Measurements from ENCODE around the gene PSMB5. TPM values are rescaled to one million over a fixed set of nuclear protein-coding genes. Genes with fewer than 3 reads are reported as not detected.
"Not testable (repeated sequence)": the region's sequence is repeated elsewhere in the genome, so short reads cannot be mapped to it uniquely, and the experiment has no call there.

Gene PSMB5
- total RNA-seq, 1 donor from 2014 or later = 92.8 TPM

GRCh38 chr14:23006188-23006534 lies 28.5 kb downstream of the PSMB5 start:
- H3K36me3 ChIP-seq = no peaks in the 10 kb centered on the region
- no peaks in the 10 kb centered on the region for H3K9me3 ChIP-seq
- no peaks in the 10 kb centered on the region for H3K27me3 ChIP-seq
- DNase-seq (ENCODE audit: extremely low spot score in 2 of 2) = no peak
- peaks cover 18% of the 10 kb centered on the region for H3K4me1 ChIP-seq
- TF ChIP-seq POLR2A (IDR thresholded peaks at IDR 0.05) (no peak), POLR2AphosphoS5 (IDR thresholded peaks at IDR 0.05; ENCODE audit: insufficient read depth in 1 of 2, low read depth in 1 of 2) (no peak), CTCF (IDR thresholded peaks at IDR 0.05) (no peak)
- H3K27ac ChIP-seq = peak overlapping the region; percentile 92
- intact Hi-C loops (cut with DNase I) = loop anchor here (5.0 kb wide), 1 partner anchor 1401 kb away; no protein-coding TSS in a partner anchor
- peak overlapping the region; percentile 68 to 72 for H3K4me3 ChIP-seq

- TF ChIP-seq CTCF (IDR thresholded peaks at IDR 0.05) = no peak
- TF ChIP-seq POLR2A (IDR thresholded peaks at IDR 0.05) = no peak
- TF ChIP-seq POLR2AphosphoS5 (IDR thresholded peaks at IDR 0.05; ENCODE audit: insufficient read depth in 1 of 2, low read depth in 1 of 2) = no peak
- Histone ChIP-seq H3K27me3 (no peaks in the 10 kb centered on the region), H3K4me1 (peaks cover 18% of the 10 kb centered on the region), H3K9me3 (no peaks in the 10 kb centered on the region), H3K27ac (peak overlapping the region; percentile 92), H3K4me3 (no peak overlapping the region), H3K36me3 (no peaks in the 10 kb centered on the region)
- DNase-seq (ENCODE audit: extremely low spot score in 2 of 2) = no peak
- intact Hi-C loops (cut with DNase I) = loop anchor here (5.0 kb wide), 1 partner anchor 1402 kb away; no protein-coding TSS in a partner anchor
Observed at GRCh38 chr14:23005451-23006187, 29.1 kb downstream of the PSMB5 start.

GRCh38 chr14:23004274-23004673 lies 30.4 kb downstream of the PSMB5 start:
- H3K9me3 ChIP-seq; DNase-seq (ENCODE audit: extremely low spot score in 2 of 2); H3K36me3 ChIP-seq; H3K27ac ChIP-seq; H3K27me3 ChIP-seq; H3K4me3 ChIP-seq; intact Hi-C loops (cut with DNase I): not testable (repeated sequence)
- peaks cover 13% of the 10 kb centered on the region for H3K4me1 ChIP-seq

- TF ChIP-seq POLR2AphosphoS5 (IDR thresholded peaks at IDR 0.05; ENCODE audit: insufficient read depth in 1 of 2, low read depth in 1 of 2) = no peak
- TF ChIP-seq CTCF (IDR thresholded peaks at IDR 0.05) = no peak
- no peak for TF ChIP-seq POLR2A (IDR thresholded peaks at IDR 0.05)
- Histone ChIP-seq H3K36me3 (no peaks in the 10 kb centered on the region), H3K4me3 (no peak overlapping the region), H3K9me3 (no peaks in the 10 kb centered on the region), H3K4me1 (peaks cover 6% of the 10 kb centered on the region), H3K27ac (no peak overlapping the region), H3K27me3 (no peaks in the 10 kb centered on the region)
- DNase-seq (ENCODE audit: extremely low spot score in 2 of 2) = no peak
- intact Hi-C loops (cut with DNase I) = no loop called here
Observed at GRCh38 chr14:23002592-23002991, 32.1 kb downstream of the PSMB5 start.

GRCh38 chr14:23000860-23001259 lies 33.8 kb downstream of the PSMB5 start:
- no peak for TF ChIP-seq POLR2AphosphoS5 (IDR thresholded peaks at IDR 0.05; ENCODE audit: insufficient read depth in 1 of 2, low read depth in 1 of 2)
- TF ChIP-seq CTCF (IDR thresholded peaks at IDR 0.05) = no peak
- TF ChIP-seq POLR2A (IDR thresholded peaks at IDR 0.05) = no peak
- intact Hi-C loops (cut with DNase I) = no loop called here

More at GRCh38 chr14:23000860-23001259, 33.8 kb downstream of the PSMB5 start:
- no peaks in the 10 kb centered on the region for H3K4me1 ChIP-seq
- no peaks in the 10 kb centered on the region for H3K9me3 ChIP-seq
- no peak for DNase-seq (ENCODE audit: extremely low spot score in 2 of 2)
- no peak overlapping the region for H3K4me3 ChIP-seq
- no peaks in the 10 kb centered on the region for H3K36me3 ChIP-seq
- no peaks in the 10 kb centered on the region for H3K27me3 ChIP-seq
- H3K27ac ChIP-seq = no peak overlapping the region
